ENCODE measurements around the gene CGB7. TPM values are rescaled to one million over a fixed set of nuclear protein-coding genes. Genes with fewer than 3 reads are reported as not detected.
A peak's percentile ranks its signal among the peaks of the same experiment; 100 is the strongest.
"Not testable (repeated sequence)": the region's sequence is repeated elsewhere in the genome, so short reads cannot be mapped to it uniquely, and the experiment has no call there.

The CGB7 gene
- polyA plus RNA-seq, 3 donors: 0.74 to 1.4 (median 1.2) TPM

DNA sequence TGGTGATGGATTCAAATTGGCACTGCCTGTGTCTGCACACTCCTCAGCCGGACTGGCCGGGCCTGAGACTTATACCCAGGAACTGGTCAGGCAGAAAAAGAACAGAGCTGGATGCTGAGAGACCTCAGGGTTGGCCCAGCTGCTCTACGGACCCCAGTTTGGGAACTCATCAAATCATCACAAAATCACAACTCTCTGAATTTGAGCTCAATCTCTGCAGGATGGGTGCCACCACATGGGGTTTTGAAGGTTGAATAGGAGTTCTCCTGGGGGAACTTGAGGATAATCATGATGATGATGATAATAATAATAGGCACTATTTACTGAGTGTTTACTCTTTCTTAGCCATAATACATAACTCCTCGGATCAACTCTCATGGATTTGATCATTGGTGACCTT lies 14.9 kb downstream of the CGB7 start:
- DNase-seq: not testable (repeated sequence)

DNA sequence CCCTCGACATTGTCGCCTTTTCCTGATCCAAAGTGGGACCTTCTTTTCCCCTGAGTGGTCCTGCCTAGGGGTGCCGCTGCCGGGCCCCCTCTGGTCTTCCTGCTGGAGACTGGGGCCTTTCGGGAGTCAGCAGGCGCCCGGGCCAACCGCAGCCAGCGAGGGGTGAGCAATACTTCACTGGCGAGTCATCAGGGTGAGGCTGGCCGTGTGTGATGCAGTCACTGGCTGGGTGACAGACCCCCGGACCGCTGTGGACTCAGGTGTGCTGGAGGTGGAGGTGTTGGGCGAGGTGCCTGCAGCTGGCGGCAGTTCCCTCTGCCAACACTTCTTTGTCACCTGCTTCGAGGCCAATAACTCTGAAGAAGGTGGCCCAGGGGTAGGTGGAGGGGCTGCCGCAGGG lies 15.4 kb downstream of the CGB7 start:
- DNase-seq: no peak

- DNase-seq: not testable (repeated sequence)
These were observed 17.8 kb downstream of the CGB7 start for GRCh38 chr19:49039736-49040135.

- DNase-seq: not testable (repeated sequence)
These were observed 18.8 kb downstream of the CGB7 start for GRCh38 chr19:49038557-49039276.

- DNase-seq: not testable (repeated sequence)
These were observed 19.4 kb downstream of the CGB7 start for GRCh38 chr19:49038111-49038510.

GRCh38 chr19:49036815-49037214 lies 20.7 kb downstream of the CGB7 start, which contains the start of gene CGB1:
TSS of gene CGB1 (minus strand) at chr19:49036895. CDS start at chr19:49036711, 184 bp downstream.
- DNase-seq: not testable (repeated sequence)

GRCh38 chr19:49031642-49032301 lies 25.8 kb downstream of the CGB7 start, which contains the start of gene CGB2:
TSS of gene CGB2 (plus strand) at chr19:49031890. CDS start at chr19:49032096, 206 bp downstream.
- not testable (repeated sequence) for DNase-seq

- DNase-seq: not testable (repeated sequence)
These were observed 27.2 kb downstream of the CGB7 start for GRCh38 chr19:49030323-49030722.

GRCh38 chr19:49029749-49030148 lies 27.8 kb downstream of the CGB7 start:
- DNase-seq: not testable (repeated sequence)

DNA sequence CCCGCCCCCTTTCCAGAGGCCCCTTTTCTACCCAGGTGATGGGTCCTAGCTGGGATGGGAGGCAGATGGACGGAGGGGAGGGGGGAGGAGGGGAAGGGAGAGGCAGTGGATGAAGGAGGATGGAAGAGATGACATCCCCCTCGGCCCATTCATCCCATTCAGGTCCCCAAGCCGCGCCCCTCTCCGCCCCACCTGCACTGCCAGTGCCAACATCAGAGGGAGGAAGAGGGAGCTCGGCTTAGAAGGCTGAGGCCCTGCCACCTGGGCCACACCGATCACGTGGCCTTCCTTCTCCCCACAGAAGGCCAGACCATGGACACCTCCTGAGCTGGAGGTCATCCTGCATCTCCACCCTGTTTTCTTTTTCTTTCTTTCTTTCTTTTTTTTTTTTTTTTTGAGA lies 28.9 kb downstream of the CGB7 start:
- not testable (repeated sequence) for DNase-seq

GRCh38 chr19:49025599-49025998 lies 31.9 kb downstream of the CGB7 start:
- DNase-seq: not testable (repeated sequence)

DNA sequence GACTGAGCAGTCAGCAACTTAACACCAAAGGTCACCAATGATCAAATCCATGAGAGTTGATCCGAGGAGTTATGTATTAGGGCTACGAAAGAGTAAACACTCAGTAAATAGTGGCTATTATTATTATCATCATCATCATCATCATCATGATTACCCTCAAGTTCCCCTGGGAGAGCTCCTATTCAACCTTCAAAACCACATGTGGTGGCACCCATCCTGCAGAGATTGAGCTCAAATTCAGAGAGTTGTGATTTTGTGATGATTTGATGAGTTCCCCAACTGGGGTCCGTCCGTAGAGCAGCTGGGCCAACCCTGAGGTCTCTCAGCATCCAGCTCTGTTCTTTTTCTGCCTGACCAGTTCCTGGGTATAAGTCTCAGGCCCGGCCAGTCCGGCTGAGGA lies 32.5 kb downstream of the CGB7 start:
- not testable (repeated sequence) for DNase-seq

DNA sequence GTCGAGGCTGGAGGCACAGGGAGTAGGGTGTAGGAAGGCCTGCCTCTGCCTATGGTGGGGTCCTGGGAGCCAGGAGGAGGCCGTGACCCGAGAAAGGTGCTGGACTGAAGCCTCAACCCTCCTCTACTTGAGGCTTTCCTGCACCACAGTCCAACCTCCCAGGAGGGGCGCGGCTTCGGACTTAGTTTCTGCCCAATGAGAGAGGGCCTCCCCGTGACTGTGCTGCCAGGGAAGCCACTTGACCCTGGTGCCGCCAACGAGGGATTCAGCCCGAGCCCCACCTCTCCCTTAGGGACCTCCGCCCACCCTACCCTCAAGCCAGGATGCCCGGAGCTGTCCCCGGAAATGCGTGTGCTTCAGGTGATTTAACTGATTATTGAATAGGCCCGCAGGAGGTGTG lies 33.3 kb downstream of the CGB7 start, which contains the start of gene CGB3:
Gene CGB3 (minus strand): TSS at position 101 of the 400 bp plus-strand sequence. CDS start 362 bp downstream, outside the sequence.
- DNase-seq: not testable (repeated sequence)

- DNase-seq: no peak
These were observed 35.4 kb downstream of the CGB7 start for GRCh38 chr19:49022116-49022515.

GRCh38 chr19:49020931-49021895 lies 36.3 kb downstream of the CGB7 start:
- no peak for DNase-seq

- DNase-seq: no peak
These were observed 37.2 kb downstream of the CGB7 start for GRCh38 chr19:49020342-49020741.

DNA sequence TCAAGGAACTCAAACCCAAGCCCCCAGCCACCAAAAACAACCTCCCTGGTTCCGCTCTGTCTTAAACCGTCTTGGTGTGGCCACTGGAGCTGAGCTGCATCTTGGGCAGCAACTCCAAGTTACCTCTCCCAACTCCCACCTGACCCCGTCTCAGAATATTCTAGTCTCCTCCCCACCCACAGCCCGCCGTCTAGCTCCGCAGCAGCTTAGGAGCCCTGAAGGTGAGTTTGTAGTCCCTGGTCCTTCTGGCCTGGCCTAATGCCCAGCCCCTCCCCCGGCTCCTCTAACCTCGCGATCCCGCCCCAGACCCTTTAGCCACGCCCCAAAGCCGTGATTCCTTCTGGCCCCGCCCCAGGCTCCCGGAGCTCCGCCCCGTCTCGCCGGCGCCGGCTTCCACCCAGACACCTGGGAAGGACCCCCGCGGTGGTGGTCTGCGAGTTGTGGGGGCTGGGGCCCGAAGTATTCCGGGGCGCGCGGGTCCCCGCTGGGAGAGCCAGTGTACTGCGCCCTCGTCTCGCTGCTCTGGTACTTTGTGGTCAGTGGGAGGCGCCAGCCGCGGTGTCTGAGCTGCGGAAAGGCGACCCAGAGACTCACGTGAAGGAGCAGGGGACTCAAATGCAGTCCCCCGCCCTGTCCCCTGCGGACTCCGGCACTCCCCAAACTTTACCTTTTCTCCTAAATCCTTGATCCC lies 38.2 kb downstream of the CGB7 start:
- no peak for DNase-seq

DNA sequence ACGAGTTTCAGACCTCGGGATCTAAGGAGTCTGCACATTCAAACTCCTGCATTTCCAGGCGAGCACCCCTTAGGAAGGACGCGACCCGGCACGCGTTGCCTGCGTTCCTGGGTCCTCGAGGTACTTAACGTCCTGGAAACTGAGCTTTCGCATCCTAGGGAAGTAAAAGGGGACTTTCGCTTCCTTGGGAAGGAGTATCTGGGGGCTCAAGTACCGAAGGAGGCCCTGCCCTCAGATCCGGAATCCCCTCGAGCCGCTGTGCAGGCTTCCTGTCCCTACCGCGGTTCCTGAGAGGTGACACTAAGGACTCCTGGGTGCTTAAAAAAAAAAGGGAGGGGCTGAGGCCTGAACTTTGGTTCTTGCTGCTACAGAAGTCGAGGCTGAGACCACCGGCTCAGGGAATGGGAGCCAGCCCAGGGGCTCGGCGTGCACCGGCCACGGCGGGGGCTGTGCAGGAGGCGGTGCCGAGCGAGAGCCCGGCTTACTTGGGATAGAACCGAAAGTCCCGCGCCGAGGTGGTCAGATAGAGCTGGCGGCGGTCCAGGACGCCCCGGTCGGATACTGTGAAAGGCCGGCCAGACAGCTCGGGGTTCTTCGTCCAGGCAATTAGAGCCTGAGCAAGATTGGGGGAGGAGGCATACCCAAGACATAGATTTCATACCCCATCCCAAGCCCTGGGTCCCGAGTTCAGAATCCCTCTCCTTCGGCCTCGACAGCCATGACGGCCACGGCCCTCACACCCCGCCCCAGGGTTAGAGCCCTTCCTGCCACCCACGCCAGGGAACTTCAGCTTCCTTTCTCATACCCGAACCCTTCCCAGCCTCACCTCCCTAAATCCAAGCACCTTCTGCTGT lies 38.9 kb downstream of the CGB7 start:
- DNase-seq: not testable (repeated sequence)

GRCh38 chr19:49017666-49018351 lies 39.7 kb downstream of the CGB7 start:
- DNase-seq: peak; percentile 48

Measured in renal pelvis (tissue), 4 donors.